ENCODE measurements around the gene CCS. TPM values are rescaled to one million over a fixed set of nuclear protein-coding genes. Genes with fewer than 3 reads are reported as not detected.

The CCS gene
- total and polyA plus RNA-seq, 7 donors, result 10.5 to 22.9 (median 15.7) TPM

GRCh38 chr11:66562907-66563583 is 29.9 kb upstream of the CCS start:
- 81 to 94% (median 84%) methylated on average over 19 to 20 of the region's 20 CpGs for WGBS, 3 donors
- intact Hi-C loops (cut with DNase I), result no loop called here
- H3K4me1 ChIP-seq, result peaks cover 12% of the 10 kb centered on the region

GRCh38 chr11:66563832-66564231 is 29.2 kb upstream of the CCS start:
- H3K27me3 ChIP-seq (ENCODE audit: insufficient read depth in 3 of 3, low read length in 2 of 3), result no peaks in the 10 kb centered on the region
- H3K27ac ChIP-seq, result no peak overlapping the region
- TF ChIP-seq CTCF (IDR thresholded peaks at IDR 0.05), result no peak
- peaks cover 10% of the 10 kb centered on the region for H3K4me1 ChIP-seq
- ATAC-seq (no peak), DNase-seq (no peak)
- 75 to 90% (median 75%) methylated on average over 10 of the region's 10 CpGs for WGBS, 3 donors
- intact Hi-C loops (cut with DNase I), result no loop called here
- H3K4me3 ChIP-seq, result no peak overlapping the region
- H3K36me3 ChIP-seq (ENCODE audit: insufficient read depth in 1 of 2, low read depth in 1 of 2), result peaks cover 0 to 60% of the 10 kb centered on the region in 2 donors
- no peaks in the 10 kb centered on the region for H3K9me3 ChIP-seq

More at GRCh38 chr11:66562907-66563583, 29.9 kb upstream of the CCS start:
- Histone ChIP-seq H3K9me3 (no peaks in the 10 kb centered on the region), H3K4me3 (no peak overlapping the region), H3K36me3 (ENCODE audit: insufficient read depth in 1 of 2, low read depth in 1 of 2) (peaks cover 0 to 60% of the 10 kb centered on the region in 2 donors), H3K27ac (no peak overlapping the region), H3K27me3 (ENCODE audit: insufficient read depth in 3 of 3, low read length in 2 of 3) (no peaks in the 10 kb centered on the region)
- TF ChIP-seq CTCF (IDR thresholded peaks at IDR 0.05), result no peak
- ATAC-seq (no peak), DNase-seq (no peak)

- H3K27ac ChIP-seq, result no peak overlapping the region
- H3K36me3 ChIP-seq (ENCODE audit: insufficient read depth in 1 of 2, low read depth in 1 of 2), result peaks cover 0 to 60% of the 10 kb centered on the region in 2 donors
- no peaks in the 10 kb centered on the region for H3K9me3 ChIP-seq
- no peak overlapping the region for H3K4me3 ChIP-seq
- peaks cover 12% of the 10 kb centered on the region for H3K4me1 ChIP-seq
- ATAC-seq, result no peak
- DNase-seq, result no peak
- TF ChIP-seq CTCF (IDR thresholded peaks at IDR 0.05), result no peak
- no peaks in the 10 kb centered on the region for H3K27me3 ChIP-seq (ENCODE audit: insufficient read depth in 3 of 3, low read length in 2 of 3)
- WGBS, 3 donors, result 58 to 91% (median 65%) methylated on average over 13 to 14 of the region's 14 CpGs
- intact Hi-C loops (cut with DNase I), result no loop called here
Observed at GRCh38 chr11:66564538-66564937, 28.4 kb upstream of the CCS start.

- peaks cover 0 to 60% of the 10 kb centered on the region in 2 donors for H3K36me3 ChIP-seq (ENCODE audit: insufficient read depth in 1 of 2, low read depth in 1 of 2)
- no peak overlapping the region for H3K27ac ChIP-seq
- DNase-seq, result no peak
- intact Hi-C loops (cut with DNase I), result no loop called here
- H3K4me1 ChIP-seq, result peaks cover 12% of the 10 kb centered on the region
- WGBS, 3 donors, result 61 to 86% (median 67%) methylated on average over 5 of the region's 5 CpGs
- no peak for ATAC-seq
- H3K9me3 ChIP-seq, result no peaks in the 10 kb centered on the region
- H3K4me3 ChIP-seq, result no peak overlapping the region
- no peak for TF ChIP-seq CTCF (IDR thresholded peaks at IDR 0.05)
- no peaks in the 10 kb centered on the region for H3K27me3 ChIP-seq (ENCODE audit: insufficient read depth in 3 of 3, low read length in 2 of 3)
Observed at GRCh38 chr11:66564984-66565383, 28.0 kb upstream of the CCS start.

GRCh38 chr11:66566221-66566620 is 26.8 kb upstream of the CCS start:
- ATAC-seq (no peak), DNase-seq (no peak)
- intact Hi-C loops (cut with DNase I), result no loop called here
- TF ChIP-seq CTCF (IDR thresholded peaks at IDR 0.05), result no peak
- WGBS, 3 donors, result 80 to 92% (median 88%) methylated on average over 8 of the region's 8 CpGs
- H3K9me3 ChIP-seq, result no peaks in the 10 kb centered on the region
- peaks cover 12% of the 10 kb centered on the region for H3K4me1 ChIP-seq
- no peak overlapping the region for H3K27ac ChIP-seq
- peaks cover 0 to 60% of the 10 kb centered on the region in 2 donors for H3K36me3 ChIP-seq (ENCODE audit: insufficient read depth in 1 of 2, low read depth in 1 of 2)
- no peaks in the 10 kb centered on the region for H3K27me3 ChIP-seq (ENCODE audit: insufficient read depth in 3 of 3, low read length in 2 of 3)
- no peak overlapping the region for H3K4me3 ChIP-seq
